WTC11 (cell line): ENCODE data around the gene FEZF1. TPM values are rescaled to one million over a fixed set of nuclear protein-coding genes. Genes with fewer than 3 reads are reported as not detected.

Source experiments
- ATAC-seq: fragments of 200-7000 bp; cut with Tn5 transposase; 2 replicates; pipeline ENCODE4 v1.10.0; 2021; ENCODE audit warnings: mild to moderate bottlenecking, moderate library complexity
- CTCF ChIA-PET: fragments of 300-600 bp; sonication (Branson Sonifier 250); formaldehyde crosslinking; loops from one replicate; lab custom pipeline; 2021; ENCODE audit warnings: antibody characterized with exemption; lab: Charles Lee
- POLR2A ChIA-PET: fragments of 350-600 bp; sonication (Branson Sonifier 250); formaldehyde crosslinking; loops from one replicate; lab custom pipeline; 2021; ENCODE audit warnings: antibody characterized with exemption; lab: Charles Lee
- DNase-seq: peaks from one replicate; pipeline ENCODE4 v3.0.0; 2021; ENCODE audit warnings: low spot score
- H3K27ac Mint-ChIP-seq: 2 replicates; pipeline ENCODE4 v1.8.0; 2021; ENCODE audit warnings: mixed read lengths
- H3K27me3 Mint-ChIP-seq: 2 replicates; pipeline ENCODE4 v1.8.0; 2021; ENCODE audit warnings: low read depth, mild to moderate bottlenecking, moderate library complexity, mixed read lengths
- H3K36me3 Mint-ChIP-seq: 2 replicates; pipeline ENCODE4 v1.8.0; 2021; ENCODE audit warnings: mixed read lengths
- H3K4me1 Mint-ChIP-seq: 2 replicates; pipeline ENCODE4 v1.8.0; 2022; ENCODE audit warnings: mixed read lengths
- H3K4me3 Mint-ChIP-seq: 2 replicates; pipeline ENCODE4 v1.8.0; 2021; ENCODE audit warnings: mild to moderate bottlenecking, moderate library complexity, mixed read lengths
- H3K9me3 Mint-ChIP-seq: 2 replicates; pipeline ENCODE4 v1.8.0; 2021; ENCODE audit warnings: mixed read lengths
- ETV6 ChIP-seq: sonication (generic); formaldehyde crosslinking; IDR thresholded peaks from 2 replicates; pipeline ENCODE4 v1.8.1; 2022; ENCODE audit warnings: mild to moderate bottlenecking, missing genetic modification reagents
- IRF2 ChIP-seq: sonication (generic); formaldehyde crosslinking; IDR thresholded peaks from 2 replicates; pipeline ENCODE4 v1.8.0; 2022; ENCODE audit warnings: low read depth, missing genetic modification reagents, borderline replicate concordance
- KAT7 ChIP-seq: sonication (generic); formaldehyde crosslinking; IDR thresholded peaks from 2 replicates; pipeline ENCODE4 v1.8.1; 2023; ENCODE audit warnings: missing genetic modification reagents, mild to moderate bottlenecking, borderline replicate concordance
- NR1H2 ChIP-seq: sonication (generic); formaldehyde crosslinking; IDR thresholded peaks from 2 replicates; pipeline ENCODE4 v1.9.0; 2021; ENCODE audit warnings: mild to moderate bottlenecking, moderate library complexity, missing genetic modification reagents
- NR3C1 ChIP-seq: sonication (generic); formaldehyde crosslinking; conservative IDR thresholded peaks from 2 replicates; pipeline ENCODE4 v1.8.1; 2023; ENCODE audit warnings: low read depth, mild to moderate bottlenecking, missing genetic modification reagents
- OVOL2 ChIP-seq: fragments of 250-450 bp; sonication (Bioruptor Pico); IDR thresholded peaks from 2 replicates; pipeline ENCODE4 v1.9.0; 2021; ENCODE audit warnings: mild to moderate bottlenecking, borderline replicate concordance
- SMAD3 ChIP-seq: sonication (generic); formaldehyde crosslinking; IDR thresholded peaks from 2 replicates; pipeline ENCODE4 v1.8.0; 2022; ENCODE audit warnings: missing genetic modification reagents, mild to moderate bottlenecking, borderline replicate concordance
- ZNF232 ChIP-seq: sonication (generic); formaldehyde crosslinking; IDR thresholded peaks from 2 replicates; pipeline ENCODE4 v1.8.0; 2022; ENCODE audit warnings: mild to moderate bottlenecking, missing genetic modification reagents
- total RNA-seq: library from RNA; stranded (reverse); gene quantifications from 3 replicates; pipeline ENCODE4 v1.2.3, GENCODE V29; 2021
- TF ChIP-seq, protein P1 (sequence below): sonication (generic); formaldehyde crosslinking; IDR thresholded peaks from 2 replicates; pipeline ENCODE4 v1.8.1; 2022; ENCODE audit warnings: mild to moderate bottlenecking, missing genetic modification reagents, moderate library complexity, borderline replicate concordance
- TF ChIP-seq, protein P2 (sequence below): sonication (generic); formaldehyde crosslinking; IDR thresholded peaks from 2 replicates; pipeline ENCODE4 v1.8.1; 2022; ENCODE audit warnings: mild to moderate bottlenecking, moderate library complexity, missing genetic modification reagents
- TF ChIP-seq, protein P3 (sequence below): sonication (generic); formaldehyde crosslinking; IDR thresholded peaks from 2 replicates; pipeline ENCODE4 v1.8.1; 2023; ENCODE audit warnings: mild to moderate bottlenecking, moderate library complexity, missing genetic modification reagents
- TF ChIP-seq, protein P4 (sequence below): sonication (generic); formaldehyde crosslinking; IDR thresholded peaks from 2 replicates; pipeline ENCODE4 v1.8.0; 2022; ENCODE audit warnings: mild to moderate bottlenecking, missing genetic modification reagents
- TF ChIP-seq, protein P5 (sequence below): sonication (generic); formaldehyde crosslinking; IDR thresholded peaks from 2 replicates; pipeline ENCODE4 v1.8.1; 2023; ENCODE audit warnings: mild to moderate bottlenecking, missing genetic modification reagents, moderate library complexity
- TF ChIP-seq, protein P6 (sequence below): fragments of 250-450 bp; sonication (Bioruptor Pico); IDR thresholded peaks from 2 replicates; pipeline ENCODE4 v1.8.0; 2021; ENCODE audit warnings: mild to moderate bottlenecking
- TF ChIP-seq, protein P7 (sequence below): sonication (generic); formaldehyde crosslinking; conservative IDR thresholded peaks from 2 replicates; pipeline ENCODE4 v1.8.1; 2022; ENCODE audit warnings: mild to moderate bottlenecking, missing genetic modification reagents
- TF ChIP-seq, protein P8 (sequence below): sonication (generic); formaldehyde crosslinking; IDR thresholded peaks from 2 replicates; pipeline ENCODE4 v1.8.1; 2022; ENCODE audit warnings: low read depth, missing genetic modification reagents, borderline replicate concordance

The FEZF1 gene
- total RNA-seq, 1 experiment from 2014 or later = 20.0 TPM

DNA sequence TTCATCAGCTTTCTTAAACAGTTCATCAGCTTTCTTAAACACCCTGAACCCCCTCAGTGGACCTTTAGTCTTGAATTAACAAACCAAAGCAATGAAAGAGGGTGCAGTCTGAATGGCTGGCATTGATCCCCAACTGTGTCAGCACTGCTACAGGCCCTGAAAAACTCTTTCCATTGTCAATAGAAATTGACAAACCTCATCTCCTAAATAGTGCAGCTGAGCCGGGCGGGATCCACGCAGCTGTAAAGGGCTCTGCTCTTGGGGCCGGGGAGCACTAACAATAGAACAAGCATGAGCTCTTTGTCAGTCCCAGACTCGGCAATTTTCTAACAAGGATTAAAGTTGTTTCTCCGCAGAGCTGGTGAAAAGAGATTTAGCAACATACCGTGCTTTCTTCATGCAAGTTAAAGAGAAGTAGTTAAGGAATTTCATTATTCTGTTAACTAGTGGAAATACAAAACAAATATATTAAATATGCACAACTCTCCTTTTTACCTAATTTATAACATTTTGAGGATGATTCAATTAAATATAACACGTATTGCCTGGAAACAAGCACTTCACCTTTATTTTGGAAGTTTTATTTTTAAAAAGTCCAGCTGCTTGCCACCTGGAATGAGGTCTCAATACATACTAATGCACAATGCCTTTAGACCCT lies 24.7 kb upstream of the FEZF1 start:
- no peaks in the 10 kb centered on the region for H3K27me3 Mint-ChIP-seq
- peaks cover 49% of the 10 kb centered on the region for H3K4me1 Mint-ChIP-seq
- H3K9me3 Mint-ChIP-seq = no peaks in the 10 kb centered on the region
- H3K36me3 Mint-ChIP-seq = no peaks in the 10 kb centered on the region
- ATAC-seq (peak; percentile 93), DNase-seq (peak; percentile 58)
- peak overlapping the region; percentile 24; the same call in 1 of the 2 replicates for H3K27ac Mint-ChIP-seq
- TF ChIP-seq, protein P1, sequence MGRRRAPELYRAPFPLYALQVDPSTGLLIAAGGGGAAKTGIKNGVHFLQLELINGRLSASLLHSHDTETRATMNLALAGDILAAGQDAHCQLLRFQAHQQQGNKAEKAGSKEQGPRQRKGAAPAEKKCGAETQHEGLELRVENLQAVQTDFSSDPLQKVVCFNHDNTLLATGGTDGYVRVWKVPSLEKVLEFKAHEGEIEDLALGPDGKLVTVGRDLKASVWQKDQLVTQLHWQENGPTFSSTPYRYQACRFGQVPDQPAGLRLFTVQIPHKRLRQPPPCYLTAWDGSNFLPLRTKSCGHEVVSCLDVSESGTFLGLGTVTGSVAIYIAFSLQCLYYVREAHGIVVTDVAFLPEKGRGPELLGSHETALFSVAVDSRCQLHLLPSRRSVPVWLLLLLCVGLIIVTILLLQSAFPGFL (CRISPR knock-in tag) = no peak
- peak; percentile 30; the same call in 1 of the 2 replicates for TF ChIP-seq ETV6 (CRISPR knock-in tag)
- H3K4me3 Mint-ChIP-seq = peak overlapping the region; percentile 36; the same call in 1 of the 2 replicates
- POLR2A ChIA-PET = no interaction called here
- CTCF ChIA-PET = interaction anchor here (0.8 to 1.6 kb wide), 7 partner anchors 9 to 204 kb away, joined by 3 to 6 read pairs (median 4); no protein-coding TSS in a partner anchor

DNA sequence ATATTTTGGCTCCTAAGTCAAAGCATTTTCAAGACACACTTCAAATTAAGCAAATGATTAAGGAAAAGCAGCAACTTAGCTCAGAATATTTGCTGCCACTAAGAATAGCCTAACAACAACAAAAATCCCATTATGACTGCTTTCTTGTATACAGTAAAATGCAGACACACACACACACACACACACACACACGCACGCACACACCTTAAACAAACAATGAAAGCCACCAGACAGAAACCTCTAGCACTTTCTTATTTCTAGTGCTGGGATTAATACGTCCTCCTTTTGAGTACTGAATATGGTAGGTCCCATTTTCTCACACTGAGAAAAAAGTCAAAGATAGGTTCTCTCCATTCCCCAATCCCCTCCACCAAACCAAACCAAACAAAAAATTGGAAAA lies 23.4 kb upstream of the FEZF1 start:
- POLR2A ChIA-PET = no interaction called here
- H3K36me3 Mint-ChIP-seq = no peaks in the 10 kb centered on the region
- CTCF ChIA-PET = interaction anchor here (1.6 kb wide), 1 partner anchor 130 kb away, joined by 5 read pairs; no protein-coding TSS in a partner anchor
- H3K27me3 Mint-ChIP-seq = no peaks in the 10 kb centered on the region
- H3K9me3 Mint-ChIP-seq = no peaks in the 10 kb centered on the region
- no peak overlapping the region for H3K27ac Mint-ChIP-seq
- no peak overlapping the region for H3K4me3 Mint-ChIP-seq
- DNase-seq = no peak
- H3K4me1 Mint-ChIP-seq = peaks cover 49% of the 10 kb centered on the region
- TF ChIP-seq, protein P2, sequence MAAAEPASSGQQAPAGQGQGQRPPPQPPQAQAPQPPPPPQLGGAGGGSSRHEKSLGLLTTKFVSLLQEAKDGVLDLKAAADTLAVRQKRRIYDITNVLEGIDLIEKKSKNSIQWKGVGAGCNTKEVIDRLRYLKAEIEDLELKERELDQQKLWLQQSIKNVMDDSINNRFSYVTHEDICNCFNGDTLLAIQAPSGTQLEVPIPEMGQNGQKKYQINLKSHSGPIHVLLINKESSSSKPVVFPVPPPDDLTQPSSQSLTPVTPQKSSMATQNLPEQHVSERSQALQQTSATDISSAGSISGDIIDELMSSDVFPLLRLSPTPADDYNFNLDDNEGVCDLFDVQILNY (CRISPR knock-in tag) = no peak
- TF ChIP-seq IRF2 (CRISPR knock-in tag) (no peak), KAT7 (CRISPR knock-in tag) (no peak), SMAD3 (no peak), OVOL2 (CRISPR knock-in tag) (no peak), NR3C1 (CRISPR knock-in tag) (no peak), NR1H2 (CRISPR knock-in tag) (no peak), ZNF232 (no peak)
- TF ChIP-seq, protein P3, sequence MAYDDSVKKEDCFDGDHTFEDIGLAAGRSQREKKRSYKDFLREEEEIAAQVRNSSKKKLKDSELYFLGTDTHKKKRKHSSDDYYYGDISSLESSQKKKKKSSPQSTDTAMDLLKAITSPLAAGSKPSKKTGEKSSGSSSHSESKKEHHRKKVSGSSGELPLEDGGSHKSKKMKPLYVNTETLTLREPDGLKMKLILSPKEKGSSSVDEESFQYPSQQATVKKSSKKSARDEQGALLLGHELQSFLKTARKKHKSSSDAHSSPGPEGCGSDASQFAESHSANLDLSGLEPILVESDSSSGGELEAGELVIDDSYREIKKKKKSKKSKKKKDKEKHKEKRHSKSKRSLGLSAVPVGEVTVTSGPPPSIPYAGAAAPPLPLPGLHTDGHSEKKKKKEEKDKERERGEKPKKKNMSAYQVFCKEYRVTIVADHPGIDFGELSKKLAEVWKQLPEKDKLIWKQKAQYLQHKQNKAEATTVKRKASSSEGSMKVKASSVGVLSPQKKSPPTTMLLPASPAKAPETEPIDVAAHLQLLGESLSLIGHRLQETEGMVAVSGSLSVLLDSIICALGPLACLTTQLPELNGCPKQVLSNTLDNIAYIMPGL (CRISPR knock-in tag) = no peak
- TF ChIP-seq, protein P4, sequence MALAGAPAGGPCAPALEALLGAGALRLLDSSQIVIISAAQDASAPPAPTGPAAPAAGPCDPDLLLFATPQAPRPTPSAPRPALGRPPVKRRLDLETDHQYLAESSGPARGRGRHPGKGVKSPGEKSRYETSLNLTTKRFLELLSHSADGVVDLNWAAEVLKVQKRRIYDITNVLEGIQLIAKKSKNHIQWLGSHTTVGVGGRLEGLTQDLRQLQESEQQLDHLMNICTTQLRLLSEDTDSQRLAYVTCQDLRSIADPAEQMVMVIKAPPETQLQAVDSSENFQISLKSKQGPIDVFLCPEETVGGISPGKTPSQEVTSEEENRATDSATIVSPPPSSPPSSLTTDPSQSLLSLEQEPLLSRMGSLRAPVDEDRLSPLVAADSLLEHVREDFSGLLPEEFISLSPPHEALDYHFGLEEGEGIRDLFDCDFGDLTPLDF (CRISPR knock-in tag) = no peak
- TF ChIP-seq, protein P5, sequence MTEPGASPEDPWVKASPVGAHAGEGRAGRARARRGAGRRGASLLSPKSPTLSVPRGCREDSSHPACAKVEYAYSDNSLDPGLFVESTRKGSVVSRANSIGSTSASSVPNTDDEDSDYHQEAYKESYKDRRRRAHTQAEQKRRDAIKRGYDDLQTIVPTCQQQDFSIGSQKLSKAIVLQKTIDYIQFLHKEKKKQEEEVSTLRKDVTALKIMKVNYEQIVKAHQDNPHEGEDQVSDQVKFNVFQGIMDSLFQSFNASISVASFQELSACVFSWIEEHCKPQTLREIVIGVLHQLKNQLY = no peak
- TF ChIP-seq, protein P6, sequence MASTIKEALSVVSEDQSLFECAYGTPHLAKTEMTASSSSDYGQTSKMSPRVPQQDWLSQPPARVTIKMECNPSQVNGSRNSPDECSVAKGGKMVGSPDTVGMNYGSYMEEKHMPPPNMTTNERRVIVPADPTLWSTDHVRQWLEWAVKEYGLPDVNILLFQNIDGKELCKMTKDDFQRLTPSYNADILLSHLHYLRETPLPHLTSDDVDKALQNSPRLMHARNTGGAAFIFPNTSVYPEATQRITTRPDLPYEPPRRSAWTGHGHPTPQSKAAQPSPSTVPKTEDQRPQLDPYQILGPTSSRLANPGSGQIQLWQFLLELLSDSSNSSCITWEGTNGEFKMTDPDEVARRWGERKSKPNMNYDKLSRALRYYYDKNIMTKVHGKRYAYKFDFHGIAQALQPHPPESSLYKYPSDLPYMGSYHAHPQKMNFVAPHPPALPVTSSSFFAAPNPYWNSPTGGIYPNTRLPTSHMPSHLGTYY (CRISPR knock-in tag) = no peak
- TF ChIP-seq, protein P7, sequence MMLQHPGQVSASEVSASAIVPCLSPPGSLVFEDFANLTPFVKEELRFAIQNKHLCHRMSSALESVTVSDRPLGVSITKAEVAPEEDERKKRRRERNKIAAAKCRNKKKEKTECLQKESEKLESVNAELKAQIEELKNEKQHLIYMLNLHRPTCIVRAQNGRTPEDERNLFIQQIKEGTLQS = no peak
- TF ChIP-seq, protein P8, sequence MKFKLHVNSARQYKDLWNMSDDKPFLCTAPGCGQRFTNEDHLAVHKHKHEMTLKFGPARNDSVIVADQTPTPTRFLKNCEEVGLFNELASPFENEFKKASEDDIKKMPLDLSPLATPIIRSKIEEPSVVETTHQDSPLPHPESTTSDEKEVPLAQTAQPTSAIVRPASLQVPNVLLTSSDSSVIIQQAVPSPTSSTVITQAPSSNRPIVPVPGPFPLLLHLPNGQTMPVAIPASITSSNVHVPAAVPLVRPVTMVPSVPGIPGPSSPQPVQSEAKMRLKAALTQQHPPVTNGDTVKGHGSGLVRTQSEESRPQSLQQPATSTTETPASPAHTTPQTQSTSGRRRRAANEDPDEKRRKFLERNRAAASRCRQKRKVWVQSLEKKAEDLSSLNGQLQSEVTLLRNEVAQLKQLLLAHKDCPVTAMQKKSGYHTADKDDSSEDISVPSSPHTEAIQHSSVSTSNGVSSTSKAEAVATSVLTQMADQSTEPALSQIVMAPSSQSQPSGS (CRISPR knock-in tag) = no peak
- TF ChIP-seq, protein P1 (CRISPR knock-in tag) = no peak
- no peak for ATAC-seq
